ENCODE data around the gene CREM. TPM values are rescaled to one million over a fixed set of nuclear protein-coding genes. Genes with fewer than 3 reads are reported as not detected.
"Not testable (repeated sequence)": the region's sequence is repeated elsewhere in the genome, so short reads cannot be mapped to it uniquely, and the experiment has no call there.

CREM gene
- total and polyA plus RNA-seq, 2 experiments from 2014 or later = 40.9 to 43.8 TPM

DNA sequence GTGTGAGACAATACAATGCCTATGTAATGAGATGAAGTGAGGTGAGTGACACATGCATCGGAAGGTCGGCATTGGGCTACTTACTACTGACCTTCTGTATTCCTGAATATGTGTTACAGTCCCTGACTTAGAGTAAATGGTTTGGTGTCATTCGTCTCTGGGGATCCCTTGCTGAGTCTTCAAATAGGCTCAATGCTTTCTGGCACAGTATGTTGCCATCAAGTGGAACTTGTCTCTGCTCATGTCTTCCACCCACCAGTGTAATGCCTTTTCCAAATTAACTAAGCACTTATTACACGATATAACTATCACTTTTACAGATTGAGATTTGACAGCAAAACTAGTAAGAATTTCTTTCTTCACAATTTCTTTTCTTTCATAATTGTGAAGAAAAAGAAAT is 47.4 kb upstream of the CREM start (continued):
- TF ChIP-seq, protein P1, sequence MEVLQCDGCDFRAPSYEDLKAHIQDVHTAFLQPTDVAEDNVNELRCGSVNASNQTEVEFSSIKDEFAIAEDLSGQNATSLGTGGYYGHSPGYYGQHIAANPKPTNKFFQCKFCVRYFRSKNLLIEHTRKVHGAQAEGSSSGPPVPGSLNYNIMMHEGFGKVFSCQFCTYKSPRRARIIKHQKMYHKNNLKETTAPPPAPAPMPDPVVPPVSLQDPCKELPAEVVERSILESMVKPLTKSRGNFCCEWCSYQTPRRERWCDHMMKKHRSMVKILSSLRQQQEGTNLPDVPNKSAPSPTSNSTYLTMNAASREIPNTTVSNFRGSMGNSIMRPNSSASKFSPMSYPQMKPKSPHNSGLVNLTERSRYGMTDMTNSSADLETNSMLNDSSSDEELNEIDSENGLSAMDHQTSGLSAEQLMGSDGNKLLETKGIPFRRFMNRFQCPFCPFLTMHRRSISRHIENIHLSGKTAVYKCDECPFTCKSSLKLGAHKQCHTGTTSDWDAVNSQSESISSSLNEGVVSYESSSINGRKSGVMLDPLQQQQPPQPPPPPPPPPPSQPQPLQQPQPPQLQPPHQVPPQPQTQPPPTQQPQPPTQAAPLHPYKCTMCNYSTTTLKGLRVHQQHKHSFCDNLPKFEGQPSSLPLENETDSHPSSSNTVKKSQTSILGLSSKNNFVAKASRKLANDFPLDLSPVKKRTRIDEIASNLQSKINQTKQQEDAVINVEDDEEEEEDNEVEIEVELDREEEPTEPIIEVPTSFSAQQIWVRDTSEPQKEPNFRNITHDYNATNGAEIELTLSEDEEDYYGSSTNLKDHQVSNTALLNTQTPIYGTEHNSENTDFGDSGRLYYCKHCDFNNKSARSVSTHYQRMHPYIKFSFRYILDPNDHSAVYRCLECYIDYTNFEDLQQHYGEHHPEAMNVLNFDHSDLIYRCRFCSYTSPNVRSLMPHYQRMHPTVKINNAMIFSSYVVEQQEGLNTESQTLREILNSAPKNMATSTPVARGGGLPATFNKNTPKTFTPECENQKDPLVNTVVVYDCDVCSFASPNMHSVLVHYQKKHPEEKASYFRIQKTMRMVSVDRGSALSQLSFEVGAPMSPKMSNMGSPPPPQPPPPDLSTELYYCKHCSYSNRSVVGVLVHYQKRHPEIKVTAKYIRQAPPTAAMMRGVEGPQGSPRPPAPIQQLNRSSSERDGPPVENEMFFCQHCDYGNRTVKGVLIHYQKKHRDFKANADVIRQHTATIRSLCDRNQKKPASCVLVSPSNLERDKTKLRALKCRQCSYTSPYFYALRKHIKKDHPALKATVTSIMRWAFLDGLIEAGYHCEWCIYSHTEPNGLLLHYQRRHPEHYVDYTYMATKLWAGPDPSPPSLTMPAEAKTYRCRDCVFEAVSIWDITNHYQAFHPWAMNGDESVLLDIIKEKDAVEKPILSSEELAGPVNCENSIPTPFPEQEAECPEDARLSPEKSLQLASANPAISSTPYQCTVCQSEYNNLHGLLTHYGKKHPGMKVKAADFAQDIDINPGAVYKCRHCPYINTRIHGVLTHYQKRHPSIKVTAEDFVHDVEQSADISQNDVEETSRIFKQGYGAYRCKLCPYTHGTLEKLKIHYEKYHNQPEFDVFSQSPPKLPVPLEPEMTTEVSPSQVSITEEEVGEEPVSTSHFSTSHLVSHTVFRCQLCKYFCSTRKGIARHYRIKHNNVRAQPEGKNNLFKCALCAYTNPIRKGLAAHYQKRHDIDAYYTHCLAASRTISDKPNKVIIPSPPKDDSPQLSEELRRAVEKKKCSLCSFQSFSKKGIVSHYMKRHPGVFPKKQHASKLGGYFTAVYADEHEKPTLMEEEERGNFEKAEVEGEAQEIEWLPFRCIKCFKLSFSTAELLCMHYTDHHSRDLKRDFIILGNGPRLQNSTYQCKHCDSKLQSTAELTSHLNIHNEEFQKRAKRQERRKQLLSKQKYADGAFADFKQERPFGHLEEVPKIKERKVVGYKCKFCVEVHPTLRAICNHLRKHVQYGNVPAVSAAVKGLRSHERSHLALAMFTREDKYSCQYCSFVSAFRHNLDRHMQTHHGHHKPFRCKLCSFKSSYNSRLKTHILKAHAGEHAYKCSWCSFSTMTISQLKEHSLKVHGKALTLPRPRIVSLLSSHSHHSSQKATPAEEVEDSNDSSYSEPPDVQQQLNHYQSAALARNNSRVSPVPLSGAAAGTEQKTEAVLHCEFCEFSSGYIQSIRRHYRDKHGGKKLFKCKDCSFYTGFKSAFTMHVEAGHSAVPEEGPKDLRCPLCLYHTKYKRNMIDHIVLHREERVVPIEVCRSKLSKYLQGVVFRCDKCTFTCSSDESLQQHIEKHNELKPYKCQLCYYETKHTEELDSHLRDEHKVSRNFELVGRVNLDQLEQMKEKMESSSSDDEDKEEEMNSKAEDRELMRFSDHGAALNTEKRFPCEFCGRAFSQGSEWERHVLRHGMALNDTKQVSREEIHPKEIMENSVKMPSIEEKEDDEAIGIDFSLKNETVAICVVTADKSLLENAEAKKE (CRISPR knock-in tag; IDR thresholded peaks at IDR 0.05) = no peak

DNA sequence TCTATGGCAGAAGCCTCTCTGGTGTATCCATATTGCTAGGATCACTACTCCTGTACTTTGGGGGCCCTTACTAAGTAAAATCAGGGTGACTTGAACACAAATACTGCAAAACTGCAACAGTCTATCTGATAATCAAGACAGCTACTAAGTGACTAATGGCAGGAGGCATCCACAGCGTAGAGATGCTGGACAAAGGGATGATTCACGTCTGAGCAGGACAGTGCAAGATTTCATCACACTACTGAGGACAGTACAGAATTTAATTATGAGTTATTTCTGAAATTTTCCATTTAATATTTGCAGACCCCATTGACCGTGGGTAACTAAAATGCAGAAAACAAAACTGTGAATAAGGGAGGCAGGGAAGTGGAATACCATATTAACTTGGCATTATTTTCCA is 46.9 kb upstream of the CREM start:
- Histone ChIP-seq H3K27ac (ENCODE audit: low read depth) (no peak overlapping the region), H3K79me2 (replicated peaks; ENCODE audit: insufficient read depth) (peaks cover 82% of the 10 kb centered on the region), H3F3A (replicated peaks; ENCODE audit: low read depth) (no peaks in the 10 kb centered on the region), H3K9me2 (ENCODE audit: insufficient read depth) (no peaks in the 10 kb centered on the region), H3K4me2 (no peak overlapping the region), H3K27me3 (ENCODE audit: insufficient read depth) (no peaks in the 10 kb centered on the region), H3K36me3 (ENCODE audit: insufficient read depth) (0 out of 2 replicates have a peak, but pooled peaks cover 2% of the 10 kb centered on the region), H2AFZ (no peak overlapping the region), H4K20me1 (replicated peaks; ENCODE audit: insufficient read depth) (peaks cover 7% of the 10 kb centered on the region; the same call in 1 of the 2 replicates), H3K4me1 (ENCODE audit: insufficient read depth) (no peaks in the 10 kb centered on the region), H3K4me3 (no peak overlapping the region)
- Mint-ChIP-seq H3K27me3 (ENCODE audit: insufficient read depth, low read depth, poor library complexity) (peaks cover under 1% of the 10 kb centered on the region), H3K9me3 (peaks cover 19% of the 10 kb centered on the region), H3K36me3 (ENCODE audit: low read depth) (peaks cover 25% of the 10 kb centered on the region), H3K4me1 (no peaks in the 10 kb centered on the region), H3K4me3 (no peak overlapping the region), H3K27ac (no peak overlapping the region)
- ATAC-seq (no peak), DNase-seq (ENCODE audit: low spot score) (no peak)
- TF ChIP-seq, protein P2, sequence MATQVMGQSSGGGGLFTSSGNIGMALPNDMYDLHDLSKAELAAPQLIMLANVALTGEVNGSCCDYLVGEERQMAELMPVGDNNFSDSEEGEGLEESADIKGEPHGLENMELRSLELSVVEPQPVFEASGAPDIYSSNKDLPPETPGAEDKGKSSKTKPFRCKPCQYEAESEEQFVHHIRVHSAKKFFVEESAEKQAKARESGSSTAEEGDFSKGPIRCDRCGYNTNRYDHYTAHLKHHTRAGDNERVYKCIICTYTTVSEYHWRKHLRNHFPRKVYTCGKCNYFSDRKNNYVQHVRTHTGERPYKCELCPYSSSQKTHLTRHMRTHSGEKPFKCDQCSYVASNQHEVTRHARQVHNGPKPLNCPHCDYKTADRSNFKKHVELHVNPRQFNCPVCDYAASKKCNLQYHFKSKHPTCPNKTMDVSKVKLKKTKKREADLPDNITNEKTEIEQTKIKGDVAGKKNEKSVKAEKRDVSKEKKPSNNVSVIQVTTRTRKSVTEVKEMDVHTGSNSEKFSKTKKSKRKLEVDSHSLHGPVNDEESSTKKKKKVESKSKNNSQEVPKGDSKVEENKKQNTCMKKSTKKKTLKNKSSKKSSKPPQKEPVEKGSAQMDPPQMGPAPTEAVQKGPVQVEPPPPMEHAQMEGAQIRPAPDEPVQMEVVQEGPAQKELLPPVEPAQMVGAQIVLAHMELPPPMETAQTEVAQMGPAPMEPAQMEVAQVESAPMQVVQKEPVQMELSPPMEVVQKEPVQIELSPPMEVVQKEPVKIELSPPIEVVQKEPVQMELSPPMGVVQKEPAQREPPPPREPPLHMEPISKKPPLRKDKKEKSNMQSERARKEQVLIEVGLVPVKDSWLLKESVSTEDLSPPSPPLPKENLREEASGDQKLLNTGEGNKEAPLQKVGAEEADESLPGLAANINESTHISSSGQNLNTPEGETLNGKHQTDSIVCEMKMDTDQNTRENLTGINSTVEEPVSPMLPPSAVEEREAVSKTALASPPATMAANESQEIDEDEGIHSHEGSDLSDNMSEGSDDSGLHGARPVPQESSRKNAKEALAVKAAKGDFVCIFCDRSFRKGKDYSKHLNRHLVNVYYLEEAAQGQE (IDR thresholded peaks at IDR 0.05; ENCODE audit: unreplicated experiment) = no peak
- TF ChIP-seq JUNB (IDR thresholded peaks at IDR 0.05; ENCODE audit: unreplicated experiment) (no peak), CREB1 (CRISPR knock-in tag; IDR thresholded peaks at IDR 0.05; ENCODE audit: low read depth) (no peak)

DNA sequence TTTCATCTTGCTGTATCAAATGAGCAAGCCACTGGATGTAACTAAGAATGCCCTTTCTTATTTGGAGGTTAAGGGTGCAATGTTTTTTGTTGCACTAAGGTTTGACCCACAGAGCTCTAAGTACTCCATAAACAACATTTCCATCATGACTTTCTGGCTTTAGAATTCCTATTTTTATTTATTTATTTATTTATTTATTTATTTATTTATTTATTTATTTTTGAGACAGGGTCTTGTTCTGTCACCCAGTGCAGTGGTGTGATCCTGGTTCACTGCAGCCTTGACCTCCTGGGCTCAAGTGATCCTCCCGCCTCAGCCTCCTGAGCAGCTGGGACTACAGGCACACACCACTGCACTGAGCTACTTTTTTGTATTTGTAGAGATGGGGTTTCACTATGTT is 46.4 kb upstream of the CREM start:
- not testable (repeated sequence) for H3K4me3 Mint-ChIP-seq; H3K27ac ChIP-seq (ENCODE audit: low read depth); H3K4me1 Mint-ChIP-seq; ATAC-seq; H3K4me3 ChIP-seq; H3K4me2 ChIP-seq; H4K20me1 ChIP-seq (replicated peaks; ENCODE audit: insufficient read depth); H3K9me2 ChIP-seq (ENCODE audit: insufficient read depth); H3F3A ChIP-seq (replicated peaks; ENCODE audit: low read depth); H2AFZ ChIP-seq; H3K36me3 ChIP-seq (ENCODE audit: insufficient read depth); H3K27me3 ChIP-seq (ENCODE audit: insufficient read depth); H3K27ac Mint-ChIP-seq; DNase-seq (ENCODE audit: low spot score); H3K4me1 ChIP-seq (ENCODE audit: insufficient read depth); H3K27me3 Mint-ChIP-seq (ENCODE audit: insufficient read depth, low read depth, poor library complexity)
- peaks cover 19% of the 10 kb centered on the region for H3K9me3 Mint-ChIP-seq
- peaks cover 82% of the 10 kb centered on the region for H3K79me2 ChIP-seq (replicated peaks; ENCODE audit: insufficient read depth)
- peaks cover 25% of the 10 kb centered on the region for H3K36me3 Mint-ChIP-seq (ENCODE audit: low read depth)

All from GM23338 (cell line).